ENCODE results near the gene TEKTIP1. TPM values are rescaled to one million over a fixed set of nuclear protein-coding genes. Genes with fewer than 3 reads are reported as not detected.

TEKTIP1 gene
- total RNA-seq, 1 donor from 2014 or later = 0.35 TPM

GRCh38 chr19:3538258-3538929 lies 580 bp upstream of the TEKTIP1 start:
- DNase-seq (ENCODE audit: low spot score) = no peak
- Mint-ChIP-seq H3K36me3 (ENCODE audit: low read depth) (peaks cover 7% of the 10 kb centered on the region), H3K4me3 (ENCODE audit: unreplicated experiment) (no peak overlapping the region), H3K9me3 (ENCODE audit: low read depth) (no peaks in the 10 kb centered on the region), H3K4me1 (ENCODE audit: low read depth) (peaks cover 5% of the 10 kb centered on the region), H3K27ac (ENCODE audit: unreplicated experiment) (no peak overlapping the region), H3K27me3 (ENCODE audit: low read depth) (no peaks in the 10 kb centered on the region)
- TF ChIP-seq CTCF (IDR thresholded peaks at IDR 0.05) = no peak

GRCh38 chr19:3539756-3540118 lies 763 bp downstream of the TEKTIP1 start:
- H3K4me3 Mint-ChIP-seq (ENCODE audit: unreplicated experiment) = no peak overlapping the region
- TF ChIP-seq CTCF (IDR thresholded peaks at IDR 0.05) = no peak
- no peaks in the 10 kb centered on the region for H3K9me3 Mint-ChIP-seq (ENCODE audit: low read depth)
- H3K27me3 Mint-ChIP-seq (ENCODE audit: low read depth) = no peaks in the 10 kb centered on the region
- DNase-seq (ENCODE audit: low spot score) = no peak
- H3K4me1 Mint-ChIP-seq (ENCODE audit: low read depth) = peaks cover 5% of the 10 kb centered on the region
- H3K27ac Mint-ChIP-seq (ENCODE audit: unreplicated experiment) = no peak overlapping the region
- peaks cover 3% of the 10 kb centered on the region for H3K36me3 Mint-ChIP-seq (ENCODE audit: low read depth)

GRCh38 chr19:3543150-3544057 lies 4.4 kb downstream of the TEKTIP1 start:
- Mint-ChIP-seq H3K36me3 (ENCODE audit: low read depth) (peaks cover 3% of the 10 kb centered on the region), H3K9me3 (ENCODE audit: low read depth) (no peaks in the 10 kb centered on the region), H3K4me1 (ENCODE audit: low read depth) (peaks cover 5% of the 10 kb centered on the region), H3K27me3 (ENCODE audit: low read depth) (no peaks in the 10 kb centered on the region), H3K27ac (ENCODE audit: unreplicated experiment) (no peak overlapping the region), H3K4me3 (ENCODE audit: unreplicated experiment) (no peak overlapping the region)
- no peak for TF ChIP-seq CTCF (IDR thresholded peaks at IDR 0.05)
- DNase-seq (ENCODE audit: low spot score) = no peak

- H3K4me1 Mint-ChIP-seq (ENCODE audit: low read depth) = peaks cover 5% of the 10 kb centered on the region
- no peak overlapping the region for H3K27ac Mint-ChIP-seq (ENCODE audit: unreplicated experiment)
- no peaks in the 10 kb centered on the region for H3K9me3 Mint-ChIP-seq (ENCODE audit: low read depth)
- H3K4me3 Mint-ChIP-seq (ENCODE audit: unreplicated experiment) = no peak overlapping the region
- TF ChIP-seq CTCF (IDR thresholded peaks at IDR 0.05) = no peak
- H3K36me3 Mint-ChIP-seq (ENCODE audit: low read depth) = peaks cover 3% of the 10 kb centered on the region
- H3K27me3 Mint-ChIP-seq (ENCODE audit: low read depth) = no peaks in the 10 kb centered on the region
- no peak for DNase-seq (ENCODE audit: low spot score)
Measured at GRCh38 chr19:3544058-3544376, 5.0 kb downstream of the TEKTIP1 start.

- H3K9me3 Mint-ChIP-seq (ENCODE audit: low read depth) = no peaks in the 10 kb centered on the region
- H3K27ac Mint-ChIP-seq (ENCODE audit: unreplicated experiment) = no peak overlapping the region
- H3K4me3 Mint-ChIP-seq (ENCODE audit: unreplicated experiment) = no peak overlapping the region
- no peaks in the 10 kb centered on the region for H3K27me3 Mint-ChIP-seq (ENCODE audit: low read depth)
- no peaks in the 10 kb centered on the region for H3K4me1 Mint-ChIP-seq (ENCODE audit: low read depth)
- peaks cover 3% of the 10 kb centered on the region for H3K36me3 Mint-ChIP-seq (ENCODE audit: low read depth)
- TF ChIP-seq CTCF (IDR thresholded peaks at IDR 0.05) = peak; percentile 92
- DNase-seq (ENCODE audit: low spot score) = no peak
Measured at GRCh38 chr19:3544742-3545668, 6.0 kb downstream of the TEKTIP1 start.
